H9 (cell line): ENCODE measurements around the gene SLC7A9. TPM values are rescaled to one million over a fixed set of nuclear protein-coding genes. Genes with fewer than 3 reads are reported as not detected.

Source experiments
- DNase-seq: peaks from one replicate; pipeline ENCODE4 v3.0.0-alpha.2; 2017
- H2AFZ ChIP-seq: one replicate; pipeline ENCODE4 v1.6.1; 2013; ENCODE audit warnings: mild to moderate bottlenecking, low read length, control low read depth, moderate library complexity
- H2AK5ac ChIP-seq: 2 replicates; pipeline ENCODE4 v1.6.1; 2013; ENCODE audit warnings: low read length, control low read depth, mixed read lengths; ENCODE audit not compliant: insufficient read length
- H2BK120ac ChIP-seq: one replicate; pipeline ENCODE4 v1.6.1; 2013; ENCODE audit warnings: low read depth, mild to moderate bottlenecking, low read length, control low read depth, inconsistent platforms; ENCODE audit not compliant: poor library complexity, severe bottlenecking
- H2BK12ac ChIP-seq: 2 replicates; pipeline ENCODE4 v1.6.1; 2013; ENCODE audit warnings: low read length, control low read depth, mixed read lengths, low read depth; ENCODE audit not compliant: insufficient read length
- H2BK15ac ChIP-seq: 2 replicates; pipeline ENCODE4 v1.6.1; 2013; ENCODE audit warnings: low read depth, low read length, control low read depth
- H2BK20ac ChIP-seq: one replicate; pipeline ENCODE4 v1.6.1; 2013; ENCODE audit warnings: low read depth, mild to moderate bottlenecking, low read length, control low read depth, inconsistent platforms; ENCODE audit not compliant: poor library complexity, severe bottlenecking
- H2BK5ac ChIP-seq: 2 replicates; pipeline ENCODE4 v1.6.1; 2013; ENCODE audit warnings: low read length, control low read depth, mixed read lengths; ENCODE audit not compliant: insufficient read length
- H3K14ac ChIP-seq: 2 replicates; pipeline ENCODE4 v1.6.1; 2013; ENCODE audit warnings: low read length, control low read depth; ENCODE audit not compliant: insufficient read depth
- H3K18ac ChIP-seq: 2 replicates; pipeline ENCODE4 v1.6.1; 2013; ENCODE audit warnings: low read depth, mild to moderate bottlenecking, mixed read lengths, low read length, control low read depth; ENCODE audit not compliant: insufficient read length
- H3K23ac ChIP-seq: 2 replicates; pipeline ENCODE4 v1.6.1; 2013; ENCODE audit warnings: low read length, control low read depth, mixed read lengths, low read depth; ENCODE audit not compliant: insufficient read length
- H3K23me2 ChIP-seq: 2 replicates; pipeline ENCODE4 v1.6.1; 2013; ENCODE audit warnings: low read depth, mild to moderate bottlenecking, mixed read lengths, low read length, control low read depth; ENCODE audit not compliant: insufficient read length, poor library complexity, severe bottlenecking
- H3K27ac ChIP-seq: 2 replicates; pipeline ENCODE4 v1.5.1; 2013; ENCODE audit warnings: low read length, control low read depth, mixed read lengths, low read depth; ENCODE audit not compliant: insufficient read length
- H3K27me3 ChIP-seq: 2 replicates; pipeline ENCODE4 v1.6.1; 2013; ENCODE audit warnings: low read length, control low read depth, inconsistent platforms; ENCODE audit not compliant: insufficient read depth
- H3K4ac ChIP-seq: 2 replicates; pipeline ENCODE4 v1.6.1; 2013; ENCODE audit warnings: low read depth, mild to moderate bottlenecking, control low read depth, inconsistent platforms, low read length, moderate library complexity
- H3K4me1 ChIP-seq: 2 replicates; pipeline ENCODE4 v1.6.1; 2013; ENCODE audit warnings: low read length, control low read depth, inconsistent platforms; ENCODE audit not compliant: insufficient read depth
- H3K4me2 ChIP-seq: 2 replicates; pipeline ENCODE4 v1.6.1; 2013; ENCODE audit warnings: low read length, control low read depth, mixed read lengths; ENCODE audit not compliant: insufficient read length, insufficient read depth
- H3K56ac ChIP-seq: 2 replicates; pipeline ENCODE4 v1.6.1; 2013; ENCODE audit warnings: low read depth, mild to moderate bottlenecking, mixed read lengths, low read length, control low read depth; ENCODE audit not compliant: insufficient read length
- H3K79me1 ChIP-seq: 2 replicates; pipeline ENCODE4 v1.6.1; 2013; ENCODE audit warnings: low read depth, mild to moderate bottlenecking, moderate library complexity, low read length, control low read depth, inconsistent platforms; ENCODE audit not compliant: insufficient read depth, poor library complexity, severe bottlenecking
- H3K79me2 ChIP-seq: 2 replicates; pipeline ENCODE4 v1.6.1; 2013; ENCODE audit warnings: low read length, control low read depth, inconsistent platforms; ENCODE audit not compliant: insufficient read depth
- H3K9ac ChIP-seq: 2 replicates; pipeline ENCODE4 v1.6.1; 2013; ENCODE audit warnings: low read length, control low read depth, mixed read lengths; ENCODE audit not compliant: insufficient read length; ENCODE audit errors: extremely low read depth
- H3K9me3 ChIP-seq: one replicate; pipeline ENCODE4 v1.6.1; 2013; ENCODE audit warnings: low read depth, low read length, inconsistent platforms; ENCODE audit not compliant: control insufficient read depth
- H3T11ph ChIP-seq: one replicate; pipeline ENCODE4 v1.6.1; 2013; ENCODE audit warnings: mild to moderate bottlenecking, low read length, control low read depth, inconsistent platforms
- H4K20me1 ChIP-seq: one replicate; pipeline ENCODE4 v1.6.1; 2013; ENCODE audit not compliant: control insufficient read depth, insufficient read length, insufficient read depth
- H4K5ac ChIP-seq: 2 replicates; pipeline ENCODE4 v1.6.1; 2013; ENCODE audit warnings: low read depth, mild to moderate bottlenecking, mixed read lengths, low read length, control low read depth; ENCODE audit not compliant: insufficient read length
- H4K8ac ChIP-seq: replicated peaks from 2 replicates; pipeline ENCODE4 v1.6.1; 2013; ENCODE audit warnings: low read length, control low read depth, mixed read lengths, low read depth; ENCODE audit not compliant: insufficient read length
- H4K91ac ChIP-seq: 2 replicates; pipeline ENCODE4 v1.6.1; 2013; ENCODE audit warnings: low read depth, mild to moderate bottlenecking, moderate library complexity, mixed read lengths, low read length, control low read depth; ENCODE audit not compliant: insufficient read length
- H3K27ac Mint-ChIP-seq, 3 experiments: 2 replicates in 2 of 3; 3 replicates in 1 of 3; pipeline ENCODE4 v1.8.0; 2020 to 2021; ENCODE audit warnings: mixed read lengths in 3 of 3, mild to moderate bottlenecking in 1 of 3, moderate library complexity in 1 of 3
- H3K27me3 Mint-ChIP-seq: 2 replicates; pipeline ENCODE4 v1.8.0; 2021; ENCODE audit warnings: low read depth, mild to moderate bottlenecking, moderate library complexity, mixed read lengths
- H3K36me3 Mint-ChIP-seq, 3 experiments: 2 replicates in 2 of 3; 3 replicates in 1 of 3; pipeline ENCODE4 v1.8.0; 2020 to 2021; ENCODE audit warnings: low read depth in 3 of 3, mixed read lengths in 3 of 3; ENCODE audit not compliant: insufficient read depth in 1 of 3
- H3K4me1 Mint-ChIP-seq, 2 experiments: 2 replicates each; pipeline ENCODE4 v1.8.0; 2020; ENCODE audit warnings: mixed read lengths in 2 of 2
- H3K4me3 Mint-ChIP-seq, 2 experiments: 2 replicates in 1 of 2; 3 replicates in 1 of 2; pipeline ENCODE4 v1.8.0; 2020 to 2021; ENCODE audit warnings: mild to moderate bottlenecking in 2 of 2, mixed read lengths in 2 of 2, moderate library complexity in 1 of 2
- H3K9me3 Mint-ChIP-seq, 2 experiments: 2 replicates in 1 of 2; 3 replicates in 1 of 2; pipeline ENCODE4 v1.8.0; 2020; ENCODE audit warnings: mild to moderate bottlenecking in 2 of 2, mixed read lengths in 2 of 2, moderate library complexity in 1 of 2
- CTCF ChIP-seq: fragments of 200-600 bp; sonication (generic); conservative IDR thresholded peaks from 3 replicates; pipeline ENCODE4 v1.8.0; 2021; ENCODE audit warnings: antibody characterized with exemption, mild to moderate bottlenecking
- total RNA-seq: library from RNA; stranded (reverse); gene quantifications from 2 replicates; pipeline ENCODE4 v1.2.1, GENCODE V29; 2021

SLC7A9 gene
- total RNA-seq, 1 experiment from 2014 or later = not detected

DNA sequence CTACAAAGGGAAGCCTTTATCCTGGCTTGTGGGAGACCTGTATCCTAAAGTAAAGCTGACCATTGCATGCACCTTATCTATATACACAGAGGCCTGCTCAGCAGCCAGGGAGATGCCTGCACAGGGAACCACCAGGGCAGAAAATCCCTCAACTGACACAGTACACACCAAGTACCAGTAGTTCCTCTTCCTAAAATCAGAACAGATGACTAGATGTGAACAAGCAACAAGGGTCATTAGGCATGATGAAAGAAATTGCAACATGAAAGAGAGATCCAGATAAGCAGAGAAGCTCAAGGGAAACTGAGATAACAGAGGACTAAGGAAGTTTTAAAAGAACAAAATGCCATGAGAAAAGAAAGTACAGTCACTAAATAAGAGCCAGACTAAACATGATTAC is 39.7 kb upstream of the SLC7A9 start:
- Histone ChIP-seq H3K9ac (no peak overlapping the region), H2AK5ac (no peak overlapping the region), H3K18ac (no peak overlapping the region), H4K91ac (no peak overlapping the region), H3K23me2 (no peaks in the 10 kb centered on the region), H3K79me2 (no peaks in the 10 kb centered on the region), H2AFZ (no peak overlapping the region), H2BK120ac (no peak overlapping the region), H4K20me1 (no peaks in the 10 kb centered on the region), H3K9me3 (no peaks in the 10 kb centered on the region), H2BK15ac (no peak overlapping the region), H3K27me3 (no peaks in the 10 kb centered on the region), H3K4ac (no peak overlapping the region), H3K56ac (no peak overlapping the region), H2BK5ac (no peak overlapping the region), H3K27ac (no peak overlapping the region), H3K23ac (no peak overlapping the region), H3K4me2 (no peak overlapping the region), H4K8ac (no peak overlapping the region), H2BK12ac (no peak overlapping the region), H3K14ac (no peak overlapping the region), H3K4me1 (no peaks in the 10 kb centered on the region), H4K5ac (no peak overlapping the region), H2BK20ac (no peak overlapping the region), H3T11ph (no peak overlapping the region), H3K79me1 (no peaks in the 10 kb centered on the region)
- no peaks in the 10 kb centered on the region for H3K4me1 Mint-ChIP-seq
- H3K36me3 Mint-ChIP-seq = peaks cover 0 to 4% (median 0%) of the 10 kb centered on the region in 3 experiments; a peak in 2 of 7 replicates
- H3K27ac Mint-ChIP-seq = no peak overlapping the region; a peak in 1 of 7 replicates
- H3K27me3 Mint-ChIP-seq = no peaks in the 10 kb centered on the region
- no peak overlapping the region for H3K4me3 Mint-ChIP-seq
- H3K9me3 Mint-ChIP-seq = no peaks in the 10 kb centered on the region
- TF ChIP-seq CTCF = no peak
- DNase-seq = no peak
